Neural crest cell (in vitro differentiated cells): ENCODE data around the gene ZDHHC9. TPM values are rescaled to one million over a fixed set of nuclear protein-coding genes. Genes with fewer than 3 reads are reported as not detected.

Experiments
- DNase-seq: peaks from one replicate; pipeline ENCODE4 v3.0.0; 2021; ENCODE audit warnings: low read depth, mixed read lengths, low spot score
- H3K27ac Mint-ChIP-seq: one replicate; pipeline ENCODE4 v1.8.0; 2021; ENCODE audit warnings: mild to moderate bottlenecking, mixed read lengths; ENCODE audit not compliant: unreplicated experiment
- H3K27me3 Mint-ChIP-seq: 2 replicates; pipeline ENCODE4 v1.8.0; 2021; ENCODE audit warnings: low read depth, mild to moderate bottlenecking, mixed read lengths
- H3K36me3 Mint-ChIP-seq: 2 replicates; pipeline ENCODE4 v1.8.0; 2021; ENCODE audit warnings: low read depth, mild to moderate bottlenecking, mixed read lengths
- H3K4me1 Mint-ChIP-seq: 2 replicates; pipeline ENCODE4 v1.8.0; 2021; ENCODE audit warnings: mixed read lengths
- H3K4me3 Mint-ChIP-seq: one replicate; pipeline ENCODE4 v1.8.0; 2021; ENCODE audit warnings: mild to moderate bottlenecking, mixed read lengths
- H3K9me3 Mint-ChIP-seq: 2 replicates; pipeline ENCODE4 v1.8.0; 2021; ENCODE audit warnings: mixed read lengths
- total RNA-seq: library from RNA; stranded (reverse); gene quantifications from 2 replicates; pipeline ENCODE4 v1.2.1, GENCODE V29; 2021
- TF ChIP-seq, protein P1 (sequence below): fragments of 200-600 bp; sonication (generic); conservative IDR thresholded peaks from 2 replicates; pipeline ENCODE4 v1.5.0; 2021; ENCODE audit warnings: antibody characterized with exemption, mild to moderate bottlenecking

ZDHHC9 gene
- total RNA-seq, 1 donor from 2014 or later = 25.0 TPM

DNA sequence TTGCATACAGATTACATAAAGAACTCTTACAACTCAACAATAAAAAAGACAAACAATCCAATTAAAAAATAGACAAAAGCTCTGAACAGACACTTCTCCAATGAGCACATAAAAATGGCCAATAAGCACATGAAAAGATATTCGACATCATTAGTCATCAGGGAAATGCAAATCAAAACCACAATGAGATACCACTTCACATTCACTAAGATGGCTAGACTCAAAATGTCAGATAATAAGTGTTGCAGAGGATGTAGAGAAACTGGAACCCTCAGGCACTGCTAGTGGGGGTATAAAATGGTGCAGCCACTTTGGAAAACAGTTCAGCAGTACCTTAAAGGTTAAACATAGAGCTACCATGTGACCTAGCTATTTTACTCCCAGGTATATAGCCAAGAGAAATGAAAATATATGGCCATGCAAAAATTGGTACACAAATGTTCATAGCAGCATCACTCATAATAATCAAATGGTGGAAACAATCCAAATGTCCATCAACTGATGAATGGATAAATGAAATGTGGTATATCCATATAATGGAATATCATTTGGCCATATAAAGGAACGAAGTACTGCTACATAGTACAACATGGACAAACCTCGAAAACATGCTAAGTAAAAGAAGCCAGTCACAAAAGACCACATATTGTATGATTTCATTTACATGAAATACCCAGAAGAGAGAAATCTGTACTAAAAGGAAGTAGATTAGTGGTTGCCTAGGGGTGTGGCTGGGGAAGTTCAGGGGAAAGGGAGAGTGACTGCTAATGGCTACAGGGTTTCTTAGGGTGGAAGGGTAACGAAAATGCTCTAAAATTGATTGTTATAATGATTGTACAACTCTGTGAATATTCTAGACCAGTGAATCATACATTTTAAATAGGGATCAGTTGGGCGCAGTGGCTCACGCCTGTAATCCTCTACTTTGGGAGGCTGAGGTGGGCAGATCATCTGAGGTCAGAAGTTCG lies 34.6 kb downstream of the ZDHHC9 start:
- no peak overlapping the region for H3K4me3 Mint-ChIP-seq
- TF ChIP-seq, protein P1, sequence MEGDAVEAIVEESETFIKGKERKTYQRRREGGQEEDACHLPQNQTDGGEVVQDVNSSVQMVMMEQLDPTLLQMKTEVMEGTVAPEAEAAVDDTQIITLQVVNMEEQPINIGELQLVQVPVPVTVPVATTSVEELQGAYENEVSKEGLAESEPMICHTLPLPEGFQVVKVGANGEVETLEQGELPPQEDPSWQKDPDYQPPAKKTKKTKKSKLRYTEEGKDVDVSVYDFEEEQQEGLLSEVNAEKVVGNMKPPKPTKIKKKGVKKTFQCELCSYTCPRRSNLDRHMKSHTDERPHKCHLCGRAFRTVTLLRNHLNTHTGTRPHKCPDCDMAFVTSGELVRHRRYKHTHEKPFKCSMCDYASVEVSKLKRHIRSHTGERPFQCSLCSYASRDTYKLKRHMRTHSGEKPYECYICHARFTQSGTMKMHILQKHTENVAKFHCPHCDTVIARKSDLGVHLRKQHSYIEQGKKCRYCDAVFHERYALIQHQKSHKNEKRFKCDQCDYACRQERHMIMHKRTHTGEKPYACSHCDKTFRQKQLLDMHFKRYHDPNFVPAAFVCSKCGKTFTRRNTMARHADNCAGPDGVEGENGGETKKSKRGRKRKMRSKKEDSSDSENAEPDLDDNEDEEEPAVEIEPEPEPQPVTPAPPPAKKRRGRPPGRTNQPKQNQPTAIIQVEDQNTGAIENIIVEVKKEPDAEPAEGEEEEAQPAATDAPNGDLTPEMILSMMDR = no peak
- DNase-seq = no peak
- no peak overlapping the region for H3K27ac Mint-ChIP-seq
- H3K4me1 Mint-ChIP-seq = no peaks in the 10 kb centered on the region
- peaks cover 35% of the 10 kb centered on the region for H3K36me3 Mint-ChIP-seq
- peaks cover 13% of the 10 kb centered on the region for H3K9me3 Mint-ChIP-seq
- no peaks in the 10 kb centered on the region for H3K27me3 Mint-ChIP-seq

DNA sequence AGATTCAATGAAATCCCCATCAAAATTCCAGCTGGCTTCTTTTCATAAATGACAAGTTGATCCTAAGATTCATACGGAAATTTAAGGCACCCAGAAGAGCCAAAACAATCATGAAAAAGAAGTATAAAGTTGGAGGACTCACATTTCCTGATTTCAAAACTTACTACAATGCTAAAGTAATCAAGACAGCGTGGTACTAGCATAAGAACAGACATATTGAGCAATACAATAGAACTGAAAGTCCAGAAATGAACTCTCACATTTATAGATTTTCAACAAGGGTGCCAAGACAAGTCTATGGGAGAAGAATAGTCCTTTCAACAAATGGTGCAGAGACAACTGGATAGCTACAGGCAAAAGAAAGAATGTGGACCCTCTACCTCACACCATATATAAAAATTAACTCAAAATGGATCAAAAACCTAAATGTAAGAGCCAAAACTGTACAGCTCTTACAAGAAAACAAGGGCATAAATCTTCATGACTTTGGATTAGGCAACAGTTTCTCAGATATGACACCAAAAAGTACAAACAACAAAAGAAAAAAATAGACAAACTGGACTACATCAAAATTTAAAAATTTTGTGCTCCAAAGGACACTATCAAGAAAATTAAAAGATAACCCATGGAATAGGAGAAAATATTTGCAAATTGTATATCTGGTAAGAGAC lies 35.4 kb downstream of the ZDHHC9 start:
- Mint-ChIP-seq H3K9me3 (peaks cover 11% of the 10 kb centered on the region), H3K4me1 (peaks cover 6% of the 10 kb centered on the region), H3K36me3 (peaks cover 28% of the 10 kb centered on the region), H3K27me3 (no peaks in the 10 kb centered on the region), H3K4me3 (no peak overlapping the region), H3K27ac (no peak overlapping the region)
- TF ChIP-seq, protein P1 = no peak
- no peak for DNase-seq

DNA sequence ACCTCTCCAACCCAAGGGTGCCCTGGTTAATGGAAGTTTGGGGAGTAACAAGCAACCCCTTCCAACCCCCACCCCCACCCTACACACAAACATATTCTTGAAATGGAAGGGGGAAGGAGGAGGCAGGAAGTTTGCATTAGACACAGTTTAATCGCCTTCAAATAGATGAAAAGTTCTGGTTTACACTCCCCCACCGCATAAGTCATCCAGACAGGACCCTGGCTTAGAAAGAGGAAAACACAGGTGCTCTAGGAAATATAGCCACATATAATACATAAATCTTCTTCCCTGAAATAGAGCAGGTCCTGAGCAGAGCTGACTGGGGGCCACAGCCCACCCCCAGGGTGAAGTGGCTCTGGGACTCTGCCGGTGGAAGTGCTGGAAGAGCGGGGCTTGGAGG lies 38.9 kb downstream of the ZDHHC9 start:
- Mint-ChIP-seq H3K27ac (no peak overlapping the region), H3K27me3 (no peaks in the 10 kb centered on the region), H3K9me3 (peaks cover 11% of the 10 kb centered on the region), H3K36me3 (peaks cover 23% of the 10 kb centered on the region), H3K4me3 (no peak overlapping the region), H3K4me1 (peaks cover 15% of the 10 kb centered on the region)
- TF ChIP-seq, protein P1 = no peak
- DNase-seq = no peak

DNA sequence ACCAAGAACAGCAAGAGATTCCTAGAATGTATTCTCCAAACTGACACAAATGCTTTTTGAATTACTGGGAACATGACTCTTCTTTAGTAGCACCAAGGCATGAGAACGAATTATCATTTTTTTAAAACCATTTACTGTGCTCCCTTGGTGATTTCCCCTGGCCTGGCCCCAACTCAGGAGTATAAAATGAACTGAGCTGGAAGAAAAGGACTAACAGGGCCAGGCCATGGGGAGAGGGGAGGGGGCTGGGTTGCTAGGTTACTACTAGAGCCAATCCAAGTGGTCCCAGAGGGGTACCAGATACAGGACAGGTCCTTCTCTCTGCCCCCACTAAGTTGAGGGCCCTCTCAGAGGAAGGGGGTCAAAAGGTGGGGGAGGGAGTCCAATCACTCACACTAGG lies 40.8 kb downstream of the ZDHHC9 start:
- H3K4me3 Mint-ChIP-seq = no peak overlapping the region
- no peaks in the 10 kb centered on the region for H3K27me3 Mint-ChIP-seq
- peaks cover 15% of the 10 kb centered on the region for H3K4me1 Mint-ChIP-seq
- no peaks in the 10 kb centered on the region for H3K9me3 Mint-ChIP-seq
- H3K36me3 Mint-ChIP-seq = peaks cover 9% of the 10 kb centered on the region
- no peak for DNase-seq
- peak overlapping the region; percentile 57 for H3K27ac Mint-ChIP-seq
- TF ChIP-seq, protein P1 = no peak

DNA sequence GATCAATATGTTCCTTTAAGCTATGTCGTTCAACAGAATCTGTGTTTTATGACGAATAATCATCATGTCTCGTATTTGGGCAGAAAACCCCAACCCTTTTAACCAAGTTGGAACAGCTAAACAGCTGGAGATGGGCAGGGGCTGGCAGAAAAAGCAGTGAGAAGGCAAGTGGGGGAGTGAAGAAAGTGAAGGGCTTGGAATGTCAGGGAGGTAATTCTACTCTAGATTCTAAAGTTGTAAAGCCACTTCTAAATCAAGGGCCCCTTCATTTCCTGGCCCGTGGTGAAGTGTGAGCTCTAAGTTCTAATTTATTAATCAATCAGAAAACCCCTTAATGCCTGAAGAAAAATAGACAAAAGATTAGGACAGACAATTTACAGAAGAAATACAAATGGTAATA lies 43.5 kb downstream of the ZDHHC9 start:
- H3K4me1 Mint-ChIP-seq = peaks cover 15% of the 10 kb centered on the region
- no peak for DNase-seq
- H3K4me3 Mint-ChIP-seq = no peak overlapping the region
- TF ChIP-seq, protein P1 = no peak
- H3K9me3 Mint-ChIP-seq = no peaks in the 10 kb centered on the region
- no peaks in the 10 kb centered on the region for H3K27me3 Mint-ChIP-seq
- peaks cover 5% of the 10 kb centered on the region for H3K36me3 Mint-ChIP-seq
- no peak overlapping the region for H3K27ac Mint-ChIP-seq
